Neural progenitor cell (in vitro differentiated cells): ENCODE data around the gene ZP1.

ENCODE experiments used
- CTCF ChIP-seq: fragments of 200-600 bp; sonication (generic); IDR thresholded peaks from 2 replicates; pipeline ENCODE4 v1.5.1; 2017; ENCODE audit warnings: antibody characterized with exemption, mild to moderate bottlenecking
- EZH2 ChIP-seq: fragments of 200-600 bp; sonication (generic); IDR thresholded peaks from 2 replicates; pipeline ENCODE4 v1.6.1; 2017; ENCODE audit warnings: antibody characterized with exemption, mild to moderate bottlenecking, moderate library complexity

GRCh38 chr11:60852982-60853950 is 14.1 kb upstream of the ZP1 start:
- TF ChIP-seq CTCF: no peak
- TF ChIP-seq EZH2: no peak
